GM18519 (cell line): ENCODE measurements around the gene LSMEM2.
"Not testable (repeated sequence)": the region's sequence is repeated elsewhere in the genome, so short reads cannot be mapped to it uniquely, and the experiment has no call there.

Experiments
- ATAC-seq: cut with Tn5 transposase; IDR thresholded peaks from one replicate; pipeline ENCODE4 v1.9.1; 2021; ENCODE audit warnings: mild to moderate bottlenecking, moderate library complexity; ENCODE audit not compliant: unreplicated experiment, low FRiP score

LSMEM2 gene

GRCh38 chr3:50275141-50275995, 3.5 kb upstream of the LSMEM2 start:
- ATAC-seq = no peak

- no peak for ATAC-seq
Measured at GRCh38 chr3:50275996-50276761, 2.7 kb upstream of the LSMEM2 start.

DNA sequence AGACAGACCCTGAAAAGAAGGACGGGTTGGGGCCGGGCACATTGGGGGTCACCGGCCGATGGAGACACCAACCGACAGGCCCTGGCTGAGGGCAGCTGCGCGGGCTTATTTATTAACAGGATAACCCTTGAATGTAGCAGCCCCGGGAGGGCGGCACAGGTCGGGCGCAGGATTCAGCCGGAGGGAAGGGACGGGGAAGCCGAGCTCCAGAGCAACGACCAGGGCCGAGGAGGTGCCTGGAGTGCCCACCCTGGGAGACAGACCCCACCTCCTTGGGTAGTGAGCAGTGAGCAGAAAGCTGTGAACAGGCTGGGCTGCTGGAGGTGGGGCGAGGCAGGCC, 2.2 kb upstream of the LSMEM2 start:
- ATAC-seq = no peak

DNA sequence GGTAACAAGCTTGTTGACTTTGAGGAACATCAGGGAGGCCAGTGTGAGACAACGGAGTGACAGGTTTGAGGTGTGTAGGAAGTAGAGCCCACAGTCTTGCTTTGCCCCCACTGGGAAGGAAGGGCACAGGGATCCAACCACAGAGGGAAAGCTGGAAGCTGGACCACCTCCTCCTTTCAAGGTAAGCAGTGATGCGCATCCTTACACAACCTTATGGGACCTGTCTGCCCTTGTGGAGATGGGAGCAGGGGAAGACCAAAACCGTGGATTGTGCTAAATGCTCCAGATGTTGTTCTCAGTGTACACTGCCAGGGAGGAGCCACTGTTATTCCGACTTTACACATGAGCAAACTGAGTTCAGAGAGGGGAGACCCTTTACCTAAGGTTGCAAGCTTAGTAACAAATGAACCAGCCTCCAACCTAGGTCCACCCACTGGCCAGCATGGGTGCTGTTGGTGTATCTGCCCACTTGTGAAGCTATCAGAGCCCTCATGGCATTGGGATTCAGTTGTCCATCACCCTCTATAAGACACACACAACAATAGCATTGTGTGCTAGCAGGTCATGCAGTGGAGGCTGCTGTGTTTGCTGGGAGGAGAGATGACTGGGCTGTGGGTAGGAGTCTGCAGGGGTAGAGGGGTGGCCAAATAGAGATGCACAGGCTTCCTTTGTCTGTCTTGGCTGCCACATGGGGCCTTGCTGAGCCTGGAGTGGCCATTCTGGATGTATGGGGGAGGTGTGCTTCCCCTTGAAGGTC, 586 bp upstream of the LSMEM2 start:
- no peak for ATAC-seq

- no peak for ATAC-seq
Measured at GRCh38 chr3:50279255-50280016, 549 bp downstream of the LSMEM2 start.

- ATAC-seq = not testable (repeated sequence)
Measured at GRCh38 chr3:50284121-50284520, 5.2 kb downstream of the LSMEM2 start.

- no peak for ATAC-seq
Measured at GRCh38 chr3:50286322-50287227, 7.7 kb downstream of the LSMEM2 start.

DNA sequence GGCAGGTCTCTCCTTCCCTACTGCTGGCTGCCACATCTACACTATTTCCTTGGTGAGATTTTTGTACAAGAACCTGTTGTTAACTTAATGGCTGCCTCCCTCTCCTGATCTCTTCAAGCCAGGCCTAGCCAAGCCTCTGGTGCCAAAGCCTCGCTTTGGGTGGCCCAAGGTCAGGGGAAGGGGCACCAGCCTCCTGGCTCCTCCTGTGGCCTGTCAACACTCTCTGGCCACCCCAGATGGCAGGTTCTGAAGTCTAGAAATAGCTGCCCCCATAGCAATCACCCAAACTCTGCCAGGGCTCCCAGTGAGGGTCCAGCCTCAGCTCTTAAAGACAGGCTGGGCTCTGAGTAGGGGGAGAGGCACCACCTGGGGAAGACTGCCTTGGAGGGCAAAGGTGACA, 8.4 kb downstream of the LSMEM2 start:
- no peak for ATAC-seq

DNA sequence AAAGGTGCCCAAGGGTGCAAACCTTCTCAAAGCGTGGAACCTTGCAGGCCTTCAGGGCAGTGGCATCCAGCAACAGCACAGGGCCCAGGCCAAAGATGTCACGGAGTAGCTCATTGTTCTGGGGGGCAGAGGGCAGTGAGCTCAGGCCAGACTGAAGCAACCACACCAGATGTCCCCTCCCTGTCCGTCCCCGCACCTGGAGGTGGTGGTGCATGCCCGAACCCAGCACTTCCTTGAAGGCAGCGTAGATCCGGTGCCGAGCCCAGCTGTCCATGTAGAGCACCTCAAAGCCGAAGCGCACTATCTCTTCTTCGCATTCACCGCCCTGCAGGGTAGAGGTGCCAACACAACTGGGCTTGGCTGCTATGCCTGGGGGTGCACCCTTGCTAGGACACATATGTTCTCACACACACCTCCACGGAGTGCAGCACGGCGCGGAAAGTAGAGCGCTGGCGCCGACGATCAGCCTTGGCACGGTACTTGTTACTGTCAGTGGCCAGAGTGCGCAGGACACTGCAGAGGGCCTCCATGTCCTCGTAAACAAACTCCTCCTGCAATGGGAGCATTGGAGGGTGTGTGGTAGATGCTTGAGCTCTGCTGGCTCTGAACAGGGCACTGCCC, 9.6 kb downstream of the LSMEM2 start:
- no peak for ATAC-seq

- ATAC-seq = no peak
Measured at GRCh38 chr3:50289130-50289529, 10.2 kb downstream of the LSMEM2 start.

- no peak for ATAC-seq
Measured at GRCh38 chr3:50290161-50290641, 11.3 kb downstream of the LSMEM2 start.

GRCh38 chr3:50292159-50293078, 13.5 kb downstream of the LSMEM2 start, which contains the start of gene IFRD2:
Gene IFRD2 (minus strand): TSS chr3:50292429. CDS start chr3:50292274, 155 bp downstream.
- ATAC-seq = peak; percentile 83

- no peak for ATAC-seq
Measured at GRCh38 chr3:50293079-50293801, 14.4 kb downstream of the LSMEM2 start.

DNA sequence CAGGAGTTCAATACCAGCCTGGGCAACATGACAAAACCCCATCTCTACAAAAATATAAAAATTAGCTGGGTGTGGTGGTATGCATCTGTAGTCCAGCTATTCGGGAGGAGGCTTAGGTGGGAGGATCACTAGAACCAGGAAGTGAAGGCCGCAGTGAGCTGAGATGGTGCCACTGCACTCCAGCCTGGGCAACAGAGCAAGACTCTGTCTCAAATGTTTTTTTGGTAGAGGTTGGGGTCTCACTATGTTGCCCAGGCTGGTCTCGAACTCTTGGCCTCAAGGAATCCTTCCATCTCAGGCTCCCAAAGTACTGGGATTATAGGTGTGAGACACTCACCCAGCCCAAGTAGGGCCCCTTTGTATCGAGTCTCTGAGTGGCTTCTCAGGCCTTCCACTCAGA, 15.2 kb downstream of the LSMEM2 start:
- ATAC-seq = no peak

DNA sequence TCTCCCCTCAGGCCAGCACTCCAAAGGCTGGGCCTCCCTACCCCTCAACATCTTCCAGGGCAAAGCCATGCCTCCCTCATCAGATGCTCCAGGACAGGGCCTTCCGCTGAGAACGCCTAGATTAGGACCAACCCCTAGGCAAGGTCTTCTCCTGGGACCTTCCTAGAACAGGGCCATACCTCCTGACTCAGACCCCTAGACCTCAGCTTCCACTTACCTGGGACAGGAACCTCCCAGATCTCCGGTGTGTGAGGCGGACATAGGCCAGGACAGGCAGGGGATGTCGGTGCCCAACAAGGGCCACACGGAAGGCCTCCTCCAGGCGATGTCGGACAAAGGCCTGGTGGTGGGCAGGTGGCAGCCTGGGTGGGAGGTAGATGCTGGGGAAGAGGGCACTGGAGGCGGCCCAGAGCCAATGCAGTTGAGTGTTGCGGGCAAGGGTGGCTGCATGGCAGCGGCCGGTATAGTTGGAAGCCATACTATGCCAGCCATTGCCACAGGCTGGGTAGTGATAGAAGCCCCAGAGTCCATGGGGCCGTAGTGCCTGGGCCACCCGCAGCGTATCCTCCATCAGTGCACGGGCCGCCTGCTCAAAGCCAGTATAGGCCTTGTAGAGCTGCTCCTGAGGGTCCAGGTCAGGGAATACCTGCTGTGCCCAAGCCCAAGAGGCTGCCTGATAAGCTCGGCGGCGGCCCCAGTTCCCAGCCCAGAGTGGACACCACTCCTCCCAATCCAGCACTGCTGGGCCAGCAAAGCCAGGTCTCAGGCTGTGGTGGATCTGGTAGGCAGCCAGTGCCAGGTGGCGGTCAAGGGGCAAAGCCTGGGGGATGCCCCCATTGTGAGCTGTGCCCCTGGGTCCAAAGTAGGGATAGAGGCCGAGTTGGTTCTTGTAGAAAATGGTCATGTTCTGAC, 15.9 kb downstream of the LSMEM2 start:
- ATAC-seq = no peak
